SU-DHL-6 (cell line): Measurements from ENCODE around the gene TBC1D5.

Experiments used
- CTCF ChIP-seq: fragments of 200-600 bp; sonication (generic); IDR thresholded peaks from one replicate; pipeline ENCODE4 v1.5.1; 2017; ENCODE audit warnings: antibody characterized with exemption, mild to moderate bottlenecking, low read length, moderate library complexity; ENCODE audit not compliant: insufficient read depth, poor library complexity, severe bottlenecking
- EZH2phosphoT487 ChIP-seq: fragments of 200-600 bp; sonication (generic), shearing (Covaris generic); conservative IDR thresholded peaks from 2 replicates; pipeline ENCODE4 v1.6.1; 2018; ENCODE audit warnings: mild to moderate bottlenecking, antibody characterized with exemption, low read length, moderate library complexity, mixed read lengths

- TF ChIP-seq CTCF (no peak), EZH2phosphoT487 (no peak)
These were observed 203.0 kb downstream of the TBC1D5 start for GRCh38 chr3:17539436-17539835.
